ENCODE data around the gene AFMID. TPM values are rescaled to one million over a fixed set of nuclear protein-coding genes. Genes with fewer than 3 reads are reported as not detected.
"Not testable (repeated sequence)": the region's sequence is repeated elsewhere in the genome, so short reads cannot be mapped to it uniquely, and the experiment has no call there.

Gene AFMID
- total RNA-seq, 1 donor from 2014 or later = 31.0 TPM

- Mint-ChIP-seq H3K36me3 (ENCODE audit: low read depth) (peaks cover 2% of the 10 kb centered on the region), H3K9me3 (no peaks in the 10 kb centered on the region), H3K27ac (no peak overlapping the region), H3K4me3 (no peak overlapping the region), H3K27me3 (peaks cover 37% of the 10 kb centered on the region), H3K4me1 (peaks cover 10% of the 10 kb centered on the region)
- DNase-seq = peak; percentile 53
- intact Hi-C loops (cut with micrococcal nuclease) = no loop called here
Measured at GRCh38 chr17:78230252-78230962, 43.2 kb downstream of the AFMID start.

GRCh38 chr17:78230996-78231935, 44.1 kb downstream of the AFMID start, which contains the start of gene TMEM235:
Gene TMEM235, plus strand, starts transcription at chr17:78231631. Its CDS starts 393 bp downstream, at chr17:78232024.
- H3K4me3 Mint-ChIP-seq = peak within 1 kb of the TSS; percentile 52
- DNase-seq = no peak
- peaks cover 10% of the 10 kb centered on the region for H3K4me1 Mint-ChIP-seq
- no peaks in the 10 kb centered on the region for H3K9me3 Mint-ChIP-seq
- no peak within 1 kb of the TSS for H3K27ac Mint-ChIP-seq
- H3K36me3 Mint-ChIP-seq (ENCODE audit: low read depth) = no peaks in the 10 kb centered on the region
- peaks cover 37% of the 10 kb centered on the region for H3K27me3 Mint-ChIP-seq
- intact Hi-C loops (cut with micrococcal nuclease) = no loop called here

- Mint-ChIP-seq H3K27me3 (peaks cover 37% of the 10 kb centered on the region), H3K4me3 (peak overlapping the region; percentile 52), H3K9me3 (no peaks in the 10 kb centered on the region), H3K4me1 (peaks cover 10% of the 10 kb centered on the region), H3K27ac (no peak overlapping the region), H3K36me3 (ENCODE audit: low read depth) (no peaks in the 10 kb centered on the region)
- intact Hi-C loops (cut with micrococcal nuclease) = no loop called here
- peak; percentile 83 for DNase-seq
Measured at GRCh38 chr17:78231991-78232858, 45.1 kb downstream of the AFMID start.

- no peak for DNase-seq
- H3K9me3 Mint-ChIP-seq = no peaks in the 10 kb centered on the region
- no peak overlapping the region for H3K4me3 Mint-ChIP-seq
- peaks cover 36% of the 10 kb centered on the region for H3K27me3 Mint-ChIP-seq
- H3K36me3 Mint-ChIP-seq (ENCODE audit: low read depth) = no peaks in the 10 kb centered on the region
- H3K27ac Mint-ChIP-seq = no peak overlapping the region
- intact Hi-C loops (cut with micrococcal nuclease) = no loop called here
- H3K4me1 Mint-ChIP-seq = peaks cover 8% of the 10 kb centered on the region
Measured at GRCh38 chr17:78232859-78233173, 45.7 kb downstream of the AFMID start.

DNA sequence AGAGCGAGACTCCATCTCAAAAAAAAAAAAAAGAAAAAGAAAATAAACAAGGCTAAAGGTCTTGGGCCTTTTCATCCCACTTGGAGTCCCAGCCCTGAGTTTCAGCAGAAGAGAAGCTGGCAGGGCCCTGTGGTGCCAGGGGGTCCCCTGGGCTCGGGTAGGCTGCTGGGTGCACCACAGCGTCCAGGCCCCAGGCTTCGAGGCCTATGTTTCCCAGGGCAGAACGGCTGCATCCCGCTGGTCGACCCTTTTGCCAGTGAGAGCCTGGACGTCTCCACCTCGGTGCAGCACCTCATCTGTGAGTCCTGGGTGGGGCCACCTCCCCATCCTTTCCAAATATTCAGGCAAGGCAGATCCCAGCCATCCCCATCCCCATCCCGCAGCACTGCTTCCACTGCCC, 46.5 kb downstream of the AFMID start:
- peaks cover 36% of the 10 kb centered on the region for H3K27me3 Mint-ChIP-seq
- no peak for DNase-seq
- no peaks in the 10 kb centered on the region for H3K36me3 Mint-ChIP-seq (ENCODE audit: low read depth)
- no peak overlapping the region for H3K4me3 Mint-ChIP-seq
- H3K4me1 Mint-ChIP-seq = peaks cover 8% of the 10 kb centered on the region
- intact Hi-C loops (cut with micrococcal nuclease) = no loop called here
- no peaks in the 10 kb centered on the region for H3K9me3 Mint-ChIP-seq
- no peak overlapping the region for H3K27ac Mint-ChIP-seq

GRCh38 chr17:78234261-78234865, 47.2 kb downstream of the AFMID start:
- no peak for DNase-seq
- Mint-ChIP-seq H3K9me3 (no peaks in the 10 kb centered on the region), H3K27ac (no peak overlapping the region), H3K36me3 (ENCODE audit: low read depth) (no peaks in the 10 kb centered on the region), H3K4me1 (peaks cover 8% of the 10 kb centered on the region), H3K4me3 (no peak overlapping the region), H3K27me3 (peaks cover 34% of the 10 kb centered on the region)
- intact Hi-C loops (cut with micrococcal nuclease) = no loop called here

GRCh38 chr17:78235022-78235421, 47.9 kb downstream of the AFMID start:
- intact Hi-C loops (cut with micrococcal nuclease); DNase-seq; H3K27ac Mint-ChIP-seq: not testable (repeated sequence)

DNA sequence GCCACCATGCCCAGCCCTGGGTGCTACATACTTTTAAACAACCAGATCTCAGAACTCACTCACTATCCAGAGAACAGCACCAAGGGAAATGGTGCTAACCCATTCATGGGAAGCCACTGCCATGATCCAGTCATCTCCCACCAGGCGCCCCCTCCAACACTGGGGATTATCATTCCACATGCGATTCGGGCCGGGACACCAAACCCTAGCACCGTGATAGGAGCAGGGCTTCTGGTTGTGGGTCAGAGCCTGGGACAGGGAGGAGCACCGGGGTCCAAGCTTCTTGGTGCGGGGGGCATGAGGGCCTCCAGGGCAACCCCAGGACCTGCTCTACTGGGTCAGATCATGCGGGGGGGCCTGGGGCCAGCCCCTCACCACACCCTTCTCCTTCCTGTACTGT, 48.7 kb downstream of the AFMID start:
- no peak overlapping the region for H3K4me3 Mint-ChIP-seq
- H3K27ac Mint-ChIP-seq = no peak overlapping the region
- DNase-seq = no peak
- H3K27me3 Mint-ChIP-seq = peaks cover 21% of the 10 kb centered on the region
- H3K4me1 Mint-ChIP-seq = peaks cover 8% of the 10 kb centered on the region
- intact Hi-C loops (cut with micrococcal nuclease) = no loop called here
- no peaks in the 10 kb centered on the region for H3K9me3 Mint-ChIP-seq
- no peaks in the 10 kb centered on the region for H3K36me3 Mint-ChIP-seq (ENCODE audit: low read depth)

More at GRCh38 chr17:78235022-78235421, 47.9 kb downstream of the AFMID start:
- H3K36me3 Mint-ChIP-seq (ENCODE audit: low read depth); H3K4me3 Mint-ChIP-seq; H3K9me3 Mint-ChIP-seq; H3K4me1 Mint-ChIP-seq: not testable (repeated sequence)
- H3K27me3 Mint-ChIP-seq = peaks cover 30% of the 10 kb centered on the region

GRCh38 chr17:78236362-78237127, 49.4 kb downstream of the AFMID start:
- intact Hi-C loops (cut with micrococcal nuclease) = no loop called here
- H3K9me3 Mint-ChIP-seq = no peaks in the 10 kb centered on the region
- no peak overlapping the region for H3K4me3 Mint-ChIP-seq
- H3K27ac Mint-ChIP-seq = no peak overlapping the region
- peaks cover 8% of the 10 kb centered on the region for H3K4me1 Mint-ChIP-seq
- H3K27me3 Mint-ChIP-seq = peaks cover 16% of the 10 kb centered on the region
- no peak for DNase-seq
- H3K36me3 Mint-ChIP-seq (ENCODE audit: low read depth) = no peaks in the 10 kb centered on the region

DNA sequence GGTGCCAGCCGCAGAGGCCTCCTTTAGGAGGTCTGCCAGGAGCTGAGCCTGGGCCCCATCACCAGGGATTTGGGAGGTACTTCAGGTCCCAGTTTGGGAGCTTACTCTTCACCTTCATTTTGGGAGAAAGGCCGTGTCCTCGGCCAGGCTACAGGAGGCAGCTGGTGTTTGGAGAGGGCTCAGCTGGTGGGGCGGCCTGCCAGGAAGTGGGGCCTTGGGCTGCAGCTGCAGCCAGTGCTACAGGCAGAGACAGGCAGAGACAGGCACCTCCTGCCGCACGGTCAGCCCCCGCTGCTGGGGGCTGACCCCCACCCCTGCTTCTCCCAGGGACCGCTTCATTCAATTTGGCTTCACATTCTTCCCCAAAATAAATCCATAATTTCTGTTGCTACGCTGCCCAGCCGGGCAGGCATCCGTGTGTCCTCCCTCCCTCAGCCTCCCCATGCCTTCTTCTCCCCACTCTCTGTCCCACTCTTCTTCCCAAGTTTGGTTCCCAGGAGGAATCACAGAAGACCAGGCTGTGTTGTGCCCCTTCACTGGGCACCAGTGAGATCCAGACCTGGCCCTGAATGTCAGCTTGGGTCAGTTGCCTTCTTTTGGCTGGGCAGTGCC, 50.3 kb downstream of the AFMID start:
- intact Hi-C loops (cut with micrococcal nuclease) = no loop called here
- peaks cover 4% of the 10 kb centered on the region for H3K4me1 Mint-ChIP-seq
- no peak overlapping the region for H3K4me3 Mint-ChIP-seq
- H3K36me3 Mint-ChIP-seq (ENCODE audit: low read depth) = no peaks in the 10 kb centered on the region
- no peak overlapping the region for H3K27ac Mint-ChIP-seq
- no peak for DNase-seq
- no peaks in the 10 kb centered on the region for H3K9me3 Mint-ChIP-seq
- H3K27me3 Mint-ChIP-seq = peaks cover 9% of the 10 kb centered on the region

GRCh38 chr17:78238823-78239488, 51.8 kb downstream of the AFMID start:
- intact Hi-C loops (cut with micrococcal nuclease) = no loop called here
- Mint-ChIP-seq H3K36me3 (ENCODE audit: low read depth) (no peaks in the 10 kb centered on the region), H3K27ac (no peak overlapping the region)

GRCh38 chr17:78239489-78239931, 52.3 kb downstream of the AFMID start:
- DNase-seq = no peak
- Mint-ChIP-seq H3K27me3 (no peaks in the 10 kb centered on the region), H3K4me3 (no peak overlapping the region), H3K27ac (no peak overlapping the region), H3K36me3 (ENCODE audit: low read depth) (no peaks in the 10 kb centered on the region), H3K4me1 (no peaks in the 10 kb centered on the region), H3K9me3 (no peaks in the 10 kb centered on the region)
- intact Hi-C loops (cut with micrococcal nuclease) = no loop called here

More at GRCh38 chr17:78238823-78239488, 51.8 kb downstream of the AFMID start:
- peaks cover 2% of the 10 kb centered on the region for H3K27me3 Mint-ChIP-seq
- H3K4me1 Mint-ChIP-seq = no peaks in the 10 kb centered on the region
- DNase-seq = no peak
- H3K9me3 Mint-ChIP-seq = no peaks in the 10 kb centered on the region
- H3K4me3 Mint-ChIP-seq = no peak overlapping the region

All from activated CD4-positive, alpha-beta T cell treated with anti-CD3 and anti-CD28 coated beads, Interleukin-2, amount 10 ng/mL, durations not matched to agents 24 days and 14 days (primary cell).